ENCODE results near the gene WDR36.

Gene WDR36

GRCh38 chr5:111111956-111112355 is 19.8 kb downstream of the WDR36 start:
- TF ChIP-seq TEAD4 (IDR thresholded peaks at IDR 0.05), result no peak
- TF ChIP-seq EGR1 (IDR thresholded peaks at IDR 0.05), result no peak
- TF ChIP-seq NFIC (IDR thresholded peaks at IDR 0.05), result no peak
- TF ChIP-seq CEBPB (IDR thresholded peaks at IDR 0.05), result no peak
- TF ChIP-seq ZBTB7A (IDR thresholded peaks at IDR 0.05; ENCODE audit: low read depth), result no peak
- no peak for TF ChIP-seq EP300 (IDR thresholded peaks at IDR 0.05; ENCODE audit: borderline replicate concordance)
- TF ChIP-seq RAD21 (IDR thresholded peaks at IDR 0.05; ENCODE audit: low read depth), result no peak
- no peak for TF ChIP-seq YY1 (IDR thresholded peaks at IDR 0.05; ENCODE audit: low read depth)
- no peak for TF ChIP-seq REST (IDR thresholded peaks at IDR 0.05; ENCODE audit: low read depth)
- TF ChIP-seq TCF12 (IDR thresholded peaks at IDR 0.05; ENCODE audit: low read depth), result no peak
- no peak for TF ChIP-seq MAX (IDR thresholded peaks at IDR 0.05)

DNA sequence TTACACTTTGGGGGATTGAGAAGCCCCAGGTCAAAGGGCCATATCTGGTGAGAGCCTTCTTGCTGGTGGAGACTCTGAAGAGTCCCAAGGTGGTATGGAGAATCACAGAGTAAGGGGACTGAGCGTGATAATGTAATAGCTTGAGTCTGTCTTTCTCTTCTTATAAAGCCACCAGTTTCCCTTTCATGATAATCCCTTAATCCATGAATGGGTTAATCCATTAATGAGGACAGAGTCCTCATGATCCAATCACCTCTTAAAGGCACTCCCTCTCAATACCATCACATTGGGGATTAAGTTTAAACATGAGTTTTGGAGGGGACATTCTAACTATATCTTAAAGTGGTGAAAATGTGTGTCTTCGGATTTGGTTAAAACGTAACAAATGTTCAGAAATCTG is 21.5 kb downstream of the WDR36 start:
- TF ChIP-seq USF1 (IDR thresholded peaks at IDR 0.05), result no peak
- TF ChIP-seq EGR1 (IDR thresholded peaks at IDR 0.05), result no peak
- no peak for TF ChIP-seq YY1 (IDR thresholded peaks at IDR 0.05; ENCODE audit: low read depth)
- TF ChIP-seq TCF12 (IDR thresholded peaks at IDR 0.05; ENCODE audit: low read depth), result no peak
- no peak for TF ChIP-seq EP300 (IDR thresholded peaks at IDR 0.05; ENCODE audit: borderline replicate concordance)
- TF ChIP-seq FOXM1 (IDR thresholded peaks at IDR 0.05; ENCODE audit: borderline replicate concordance, low read depth), result no peak
- TF ChIP-seq TAF1 (IDR thresholded peaks at IDR 0.05; ENCODE audit: low read depth), result no peak
- no peak for TF ChIP-seq RAD21 (IDR thresholded peaks at IDR 0.05; ENCODE audit: low read depth)
- no peak for TF ChIP-seq ZBTB7A (IDR thresholded peaks at IDR 0.05; ENCODE audit: low read depth)
- no peak for TF ChIP-seq MAX (IDR thresholded peaks at IDR 0.05)
- TF ChIP-seq REST (IDR thresholded peaks at IDR 0.05; ENCODE audit: low read depth), result no peak
- TF ChIP-seq NFIC (IDR thresholded peaks at IDR 0.05), result no peak

DNA sequence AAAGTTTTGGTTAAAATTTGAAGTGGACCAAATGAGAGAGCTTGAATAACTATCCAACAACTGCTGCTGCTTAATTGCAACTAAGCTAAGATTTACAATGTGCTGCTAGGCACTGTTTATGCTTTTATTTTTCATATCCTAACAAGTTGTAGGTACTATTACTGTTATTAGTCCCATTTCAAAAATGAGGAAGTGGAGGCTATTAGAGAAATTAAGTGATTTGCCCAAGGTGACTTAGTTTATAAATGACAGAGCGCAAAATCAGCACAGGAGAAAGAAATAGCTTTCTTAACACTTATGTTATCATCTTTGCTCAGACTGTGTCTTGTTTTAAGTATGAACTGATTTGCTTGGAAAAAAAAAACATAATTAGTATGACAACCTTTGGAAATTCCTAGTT is 23.1 kb downstream of the WDR36 start:
- no peak for TF ChIP-seq REST (IDR thresholded peaks at IDR 0.05; ENCODE audit: low read depth)
- TF ChIP-seq YY1 (IDR thresholded peaks at IDR 0.05; ENCODE audit: low read depth), result no peak
- no peak for TF ChIP-seq NFIC (IDR thresholded peaks at IDR 0.05)
- no peak for TF ChIP-seq TEAD4 (IDR thresholded peaks at IDR 0.05)
- no peak for TF ChIP-seq CREB1 (IDR thresholded peaks at IDR 0.05; ENCODE audit: low read depth)
- TF ChIP-seq USF1 (IDR thresholded peaks at IDR 0.05), result no peak
- no peak for TF ChIP-seq TAF1 (IDR thresholded peaks at IDR 0.05; ENCODE audit: low read depth)
- TF ChIP-seq CEBPB (IDR thresholded peaks at IDR 0.05), result no peak
- no peak for TF ChIP-seq EGR1 (IDR thresholded peaks at IDR 0.05)
- no peak for TF ChIP-seq FOXM1 (IDR thresholded peaks at IDR 0.05; ENCODE audit: borderline replicate concordance, low read depth)
- no peak for TF ChIP-seq EP300 (IDR thresholded peaks at IDR 0.05; ENCODE audit: borderline replicate concordance)
- no peak for TF ChIP-seq TCF12 (IDR thresholded peaks at IDR 0.05; ENCODE audit: low read depth)
- TF ChIP-seq RAD21 (IDR thresholded peaks at IDR 0.05; ENCODE audit: low read depth), result no peak
- TF ChIP-seq MAX (IDR thresholded peaks at IDR 0.05), result no peak
- TF ChIP-seq ZBTB7A (IDR thresholded peaks at IDR 0.05; ENCODE audit: low read depth), result no peak

DNA sequence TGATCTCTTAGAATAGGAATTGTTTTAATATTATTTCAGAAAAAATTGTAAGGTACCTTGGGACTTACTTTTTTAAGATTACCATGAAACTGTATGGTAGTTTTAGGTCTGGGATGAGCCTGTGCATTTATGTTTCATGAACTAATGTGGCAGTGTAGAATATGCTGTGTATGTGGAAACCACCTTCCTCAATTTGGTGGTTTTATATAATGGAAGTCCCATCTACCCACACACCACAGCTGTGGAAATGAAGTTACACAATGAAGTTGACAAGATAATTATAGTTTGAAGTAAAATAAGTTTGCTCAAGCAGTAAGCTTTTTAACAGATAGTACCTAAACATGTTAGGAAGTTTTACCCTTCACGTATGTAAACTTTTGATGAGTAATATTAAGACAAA is 24.4 kb downstream of the WDR36 start:
- TF ChIP-seq NFIC (IDR thresholded peaks at IDR 0.05) (no peak), CEBPB (IDR thresholded peaks at IDR 0.05) (no peak), ZBTB7A (IDR thresholded peaks at IDR 0.05; ENCODE audit: low read depth) (no peak), TEAD4 (IDR thresholded peaks at IDR 0.05) (no peak), EGR1 (IDR thresholded peaks at IDR 0.05) (no peak), TCF12 (IDR thresholded peaks at IDR 0.05; ENCODE audit: low read depth) (no peak), RAD21 (IDR thresholded peaks at IDR 0.05; ENCODE audit: low read depth) (no peak), CREB1 (IDR thresholded peaks at IDR 0.05; ENCODE audit: low read depth) (no peak), REST (IDR thresholded peaks at IDR 0.05; ENCODE audit: low read depth) (no peak), FOXM1 (IDR thresholded peaks at IDR 0.05; ENCODE audit: borderline replicate concordance, low read depth) (no peak), YY1 (IDR thresholded peaks at IDR 0.05; ENCODE audit: low read depth) (no peak), EP300 (IDR thresholded peaks at IDR 0.05; ENCODE audit: borderline replicate concordance) (no peak), MAX (IDR thresholded peaks at IDR 0.05) (no peak), TAF1 (IDR thresholded peaks at IDR 0.05; ENCODE audit: low read depth) (no peak), USF1 (IDR thresholded peaks at IDR 0.05) (no peak)

Measured in Ishikawa (cell line).